Testis (tissue), 2 donors: ENCODE results near the gene C3.

Source experiments
- POLR2A ChIP-seq: fragments of 450-650 bp; IDR thresholded peaks from one replicate; pipeline ENCODE4 v1.6.1; 2017; ENCODE audit warnings: antibody characterized with exemption, mild to moderate bottlenecking, moderate library complexity
- TF ChIP-seq, protein P1 (sequence below), 3 experiments: fragments of 450-650 bp in 2 of 3; fragments of 200-600 bp in 1 of 3; sonication (generic) in 1 of 3; IDR thresholded peaks; one replicate each; pipeline ENCODE4 v1.5.1; 2016 to 2019; ENCODE audit warnings: antibody characterized with exemption in 3 of 3, mild to moderate bottlenecking in 2 of 3, moderate library complexity in 1 of 3

- TF ChIP-seq, protein P1, sequence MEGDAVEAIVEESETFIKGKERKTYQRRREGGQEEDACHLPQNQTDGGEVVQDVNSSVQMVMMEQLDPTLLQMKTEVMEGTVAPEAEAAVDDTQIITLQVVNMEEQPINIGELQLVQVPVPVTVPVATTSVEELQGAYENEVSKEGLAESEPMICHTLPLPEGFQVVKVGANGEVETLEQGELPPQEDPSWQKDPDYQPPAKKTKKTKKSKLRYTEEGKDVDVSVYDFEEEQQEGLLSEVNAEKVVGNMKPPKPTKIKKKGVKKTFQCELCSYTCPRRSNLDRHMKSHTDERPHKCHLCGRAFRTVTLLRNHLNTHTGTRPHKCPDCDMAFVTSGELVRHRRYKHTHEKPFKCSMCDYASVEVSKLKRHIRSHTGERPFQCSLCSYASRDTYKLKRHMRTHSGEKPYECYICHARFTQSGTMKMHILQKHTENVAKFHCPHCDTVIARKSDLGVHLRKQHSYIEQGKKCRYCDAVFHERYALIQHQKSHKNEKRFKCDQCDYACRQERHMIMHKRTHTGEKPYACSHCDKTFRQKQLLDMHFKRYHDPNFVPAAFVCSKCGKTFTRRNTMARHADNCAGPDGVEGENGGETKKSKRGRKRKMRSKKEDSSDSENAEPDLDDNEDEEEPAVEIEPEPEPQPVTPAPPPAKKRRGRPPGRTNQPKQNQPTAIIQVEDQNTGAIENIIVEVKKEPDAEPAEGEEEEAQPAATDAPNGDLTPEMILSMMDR (IDR thresholded peaks at IDR 0.05), result no peak
- TF ChIP-seq POLR2A, result no peak
Observed at GRCh38 chr19:6693681-6694080, 26.8 kb downstream of the C3 start.
